ENCODE measurements around the gene DNAJC4.

Gene DNAJC4

GRCh38 chr11:64258946-64259532, 28.7 kb downstream of the DNAJC4 start:
- DNase-seq (ENCODE audit: low spot score): no peak

- no peak for DNase-seq (ENCODE audit: low spot score)
Measured at GRCh38 chr11:64259533-64260067, 29.3 kb downstream of the DNAJC4 start.

GRCh38 chr11:64260147-64260708, 29.9 kb downstream of the DNAJC4 start:
- DNase-seq (ENCODE audit: low spot score): no peak

GRCh38 chr11:64261556-64262080, 31.3 kb downstream of the DNAJC4 start:
- DNase-seq (ENCODE audit: low spot score): no peak

- no peak for DNase-seq (ENCODE audit: low spot score)
Measured at GRCh38 chr11:64262271-64263002, 32.1 kb downstream of the DNAJC4 start.

- DNase-seq (ENCODE audit: low spot score): peak; percentile 75
Measured at GRCh38 chr11:64263021-64263946, 32.9 kb downstream of the DNAJC4 start.

GRCh38 chr11:64263947-64264317, 33.6 kb downstream of the DNAJC4 start:
- no peak for DNase-seq (ENCODE audit: low spot score)

GRCh38 chr11:64264371-64264852, 34.1 kb downstream of the DNAJC4 start:
- no peak for DNase-seq (ENCODE audit: low spot score)

- no peak for DNase-seq (ENCODE audit: low spot score)
Measured at GRCh38 chr11:64265176-64266160, 35.1 kb downstream of the DNAJC4 start.

GRCh38 chr11:64266339-64266738, 36.0 kb downstream of the DNAJC4 start:
- no peak for DNase-seq (ENCODE audit: low spot score)

- peak; percentile 30 for DNase-seq (ENCODE audit: low spot score)
Measured at GRCh38 chr11:64267207-64267945, 37.0 kb downstream of the DNAJC4 start.

- DNase-seq (ENCODE audit: low spot score): peak; percentile 42
Measured at GRCh38 chr11:64268025-64268892, 37.9 kb downstream of the DNAJC4 start.

- peak; percentile 21 for DNase-seq (ENCODE audit: low spot score)
Measured at GRCh38 chr11:64268893-64269539, 38.7 kb downstream of the DNAJC4 start.

GRCh38 chr11:64269540-64270220, 39.3 kb downstream of the DNAJC4 start:
- DNase-seq (ENCODE audit: low spot score): peak; percentile 97

GRCh38 chr11:64275031-64275800, 44.9 kb downstream of the DNAJC4 start:
- no peak for DNase-seq (ENCODE audit: low spot score)

- DNase-seq (ENCODE audit: low spot score): no peak
Measured at GRCh38 chr11:64275841-64276240, 45.5 kb downstream of the DNAJC4 start.
